ENCODE measurements around the gene DHRS4. TPM values are rescaled to one million over a fixed set of nuclear protein-coding genes. Genes with fewer than 3 reads are reported as not detected.

Gene DHRS4
- total and polyA plus RNA-seq, 9 of the 15 experiments (the other 6 are each of a cell fraction or from before 2014, with no cell fraction given) = 0.51 to 35.9 (median 10.1) TPM

- TF ChIP-seq ZNF511 (CRISPR knock-in tag; IDR thresholded peaks at IDR 0.05) = peak; percentile 44; the same call in 1 of the 2 replicates
- no peak for TF ChIP-seq ZBTB12 (CRISPR knock-in tag; IDR thresholded peaks at IDR 0.05)
- peak; percentile 25; the same call in 1 of the 2 replicates for TF ChIP-seq SMARCE1 (IDR thresholded peaks at IDR 0.05)
- no peak for TF ChIP-seq SMAD1 (IDR thresholded peaks at IDR 0.05; ENCODE audit: low read depth, low read length, partially characterized antibody)
- 0 out of 2 replicates have a peak, but pooled peaks have one; percentile 7 for TF ChIP-seq ESRRA (IDR thresholded peaks at IDR 0.05; ENCODE audit: borderline replicate concordance, low read depth)
- TF ChIP-seq ZNF354B (CRISPR knock-in tag; IDR thresholded peaks at IDR 0.05) = no peak
- peak; percentile 1 for TF ChIP-seq PRDM10 (IDR thresholded peaks at IDR 0.05; ENCODE audit: partially characterized antibody)
- peak; percentile 80 to 83 (median 82) for TF ChIP-seq CTCF (IDR thresholded peaks at IDR 0.05 in 2 of 3, conservative IDR thresholded peaks at IDR 0.05 in 1 of 3; ENCODE audit: insufficient read depth in 2 of 3, low read depth in 1 of 3, low read length in 3 of 3)
- TF ChIP-seq EWSR1 (IDR thresholded peaks at IDR 0.05; ENCODE audit: borderline replicate concordance, low read depth, partially characterized antibody) = no peak
- peak; percentile 48; the same call in 1 of the 2 replicates for TF ChIP-seq SMC3 (conservative IDR thresholded peaks at IDR 0.05; ENCODE audit: insufficient read depth, low read depth, low read length)
- 0 out of 2 replicates have a peak, but pooled peaks have one; percentile 28 for TF ChIP-seq SMARCA5 (IDR thresholded peaks at IDR 0.05)
- no peak for TF ChIP-seq RBM25 (IDR thresholded peaks at IDR 0.05; ENCODE audit: low read depth, low read length, severe bottlenecking)
- no peak for TF ChIP-seq ZBTB7A (IDR thresholded peaks at IDR 0.05; ENCODE audit: borderline replicate concordance, control insufficient read depth, low read depth, low read length)
- no peak for TF ChIP-seq ZNF584 (CRISPR knock-in tag; IDR thresholded peaks at IDR 0.05; ENCODE audit: low read depth)
- TF ChIP-seq SRSF3 (IDR thresholded peaks at IDR 0.05; ENCODE audit: insufficient read depth, low read length) = no peak
- peak; percentile 49; the same call in 1 of the 2 replicates for TF ChIP-seq NKRF (IDR thresholded peaks at IDR 0.05; ENCODE audit: borderline replicate concordance)
Observed at GRCh38 chr14:23953464-23954278, at the start of gene DHRS4 (continued).
